Astrocyte of the cerebellum (primary cell): ENCODE measurements around the gene MTRR.

Source experiments
- DNase-seq: peaks from one replicate; pipeline ENCODE4 v3.0.0-alpha.2; 2011; ENCODE audit warnings: low read depth
- H3K4me3 ChIP-seq: 2 replicates; pipeline ENCODE4 v1.5.1; 2011; ENCODE audit warnings: mild to moderate bottlenecking, low read depth, low read length, moderate library complexity
- in situ Hi-C: cut with HindIII; loops from 2 replicates; pipeline ENCODE4 v1.10.0; 2017; ENCODE audit warnings: low sequenced_read_pairs
- TF ChIP-seq, protein P1 (sequence below): IDR thresholded peaks from 2 replicates; pipeline ENCODE4 v1.5.1; 2012; ENCODE audit warnings: low read length, low read depth, moderate library complexity, mild to moderate bottlenecking; ENCODE audit errors: missing control alignments

Gene MTRR

DNA sequence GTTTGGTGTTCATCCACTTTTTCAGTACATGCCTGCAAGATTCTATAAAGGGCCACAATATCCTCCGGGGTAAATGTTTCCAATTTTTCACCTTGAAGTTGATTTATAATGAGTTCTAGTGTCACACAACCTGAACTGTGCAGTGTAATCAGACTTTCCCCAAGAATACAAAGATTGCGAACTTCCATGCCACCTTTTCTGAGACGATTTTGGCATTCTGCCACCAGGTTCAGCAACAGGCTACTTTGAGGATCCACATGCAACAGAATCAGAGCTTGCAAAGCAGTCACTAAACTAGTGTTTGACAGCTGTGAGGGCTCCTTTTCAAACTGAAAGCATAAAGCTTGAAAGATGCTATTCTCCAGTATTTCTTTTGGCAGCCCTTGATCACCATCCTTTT is 1.7 kb upstream of the MTRR start:
- no peak overlapping the region for H3K4me3 ChIP-seq
- TF ChIP-seq, protein P1, sequence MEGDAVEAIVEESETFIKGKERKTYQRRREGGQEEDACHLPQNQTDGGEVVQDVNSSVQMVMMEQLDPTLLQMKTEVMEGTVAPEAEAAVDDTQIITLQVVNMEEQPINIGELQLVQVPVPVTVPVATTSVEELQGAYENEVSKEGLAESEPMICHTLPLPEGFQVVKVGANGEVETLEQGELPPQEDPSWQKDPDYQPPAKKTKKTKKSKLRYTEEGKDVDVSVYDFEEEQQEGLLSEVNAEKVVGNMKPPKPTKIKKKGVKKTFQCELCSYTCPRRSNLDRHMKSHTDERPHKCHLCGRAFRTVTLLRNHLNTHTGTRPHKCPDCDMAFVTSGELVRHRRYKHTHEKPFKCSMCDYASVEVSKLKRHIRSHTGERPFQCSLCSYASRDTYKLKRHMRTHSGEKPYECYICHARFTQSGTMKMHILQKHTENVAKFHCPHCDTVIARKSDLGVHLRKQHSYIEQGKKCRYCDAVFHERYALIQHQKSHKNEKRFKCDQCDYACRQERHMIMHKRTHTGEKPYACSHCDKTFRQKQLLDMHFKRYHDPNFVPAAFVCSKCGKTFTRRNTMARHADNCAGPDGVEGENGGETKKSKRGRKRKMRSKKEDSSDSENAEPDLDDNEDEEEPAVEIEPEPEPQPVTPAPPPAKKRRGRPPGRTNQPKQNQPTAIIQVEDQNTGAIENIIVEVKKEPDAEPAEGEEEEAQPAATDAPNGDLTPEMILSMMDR, result no peak
- no peak for DNase-seq
- in situ Hi-C loops, result no loop called here

DNA sequence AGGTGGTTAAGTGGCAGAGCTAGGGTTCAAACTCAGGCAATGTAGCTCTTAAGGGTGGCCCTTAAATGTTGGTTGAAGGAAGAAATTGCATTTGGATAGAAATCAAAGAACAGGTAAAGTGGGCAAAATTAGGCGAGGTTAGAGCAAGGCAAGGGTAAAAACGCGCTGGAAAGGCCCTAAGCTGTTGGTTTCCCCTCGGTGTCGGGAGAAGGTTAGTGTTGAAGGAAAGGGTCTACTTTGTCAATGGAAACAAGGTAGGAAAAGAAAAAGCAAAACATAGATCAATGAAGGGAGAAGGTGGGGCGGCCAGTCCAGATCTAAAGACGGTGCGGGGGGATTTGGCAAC is 548 bp upstream of the MTRR start:
- H3K4me3 ChIP-seq, result peak overlapping the region; percentile 82
- TF ChIP-seq, protein P1, result no peak
- DNase-seq, result no peak
- in situ Hi-C loops, result no loop called here

DNA sequence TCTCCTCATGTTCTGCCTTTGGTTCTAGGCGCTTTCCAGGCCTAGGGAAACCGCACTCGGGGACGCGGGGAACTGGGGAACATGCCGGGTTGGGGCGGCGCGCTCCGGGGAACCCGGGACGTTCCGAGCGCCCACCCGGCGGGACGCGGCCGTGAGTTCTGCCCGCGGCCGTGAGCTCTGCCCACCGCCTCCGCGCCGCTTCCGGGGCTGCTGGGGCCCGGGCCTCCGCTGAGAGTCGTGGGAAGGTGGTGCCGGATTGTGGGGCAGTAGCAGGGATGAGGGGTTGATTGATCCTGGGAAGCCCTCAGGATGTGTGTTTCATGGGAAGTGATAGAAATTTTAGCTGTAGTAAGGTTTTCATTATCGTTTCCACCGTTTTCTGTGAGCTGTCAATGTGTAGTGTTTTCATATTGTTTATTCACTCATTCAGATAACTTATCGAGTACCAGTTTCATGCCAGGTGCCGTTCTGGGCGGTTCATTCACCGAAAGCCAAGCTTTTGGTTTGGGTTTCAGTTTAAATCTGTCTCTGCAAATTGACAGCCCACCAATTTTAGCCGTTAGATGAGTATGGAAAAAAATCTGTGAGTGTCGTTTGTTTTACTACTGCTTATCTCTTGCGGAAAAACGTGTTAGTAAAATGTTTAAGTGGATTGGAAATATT is 657 bp downstream of the MTRR start:
- H3K4me3 ChIP-seq, result peak overlapping the region; percentile 82
- TF ChIP-seq, protein P1, result no peak
- in situ Hi-C loops, result no loop called here
- no peak for DNase-seq

DNA sequence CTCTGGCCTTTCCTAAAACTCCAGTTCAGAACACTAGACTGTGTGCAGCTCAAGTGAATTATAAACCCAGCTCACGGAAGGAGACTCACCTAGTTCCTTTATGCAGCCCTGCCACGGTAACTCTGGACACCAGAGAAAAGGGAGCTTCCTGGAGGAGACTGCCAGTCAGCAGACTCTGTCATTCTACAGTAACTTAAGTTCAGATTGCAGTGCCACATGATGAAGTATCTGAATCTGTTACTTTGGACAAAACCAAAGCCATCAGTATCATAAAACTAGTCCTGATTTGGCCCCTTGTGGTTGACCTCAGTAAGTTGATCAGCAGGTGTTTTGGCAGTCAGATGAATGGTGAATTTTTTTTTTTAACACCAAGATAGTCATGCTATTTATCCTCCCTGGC is 2.7 kb downstream of the MTRR start:
- in situ Hi-C loops, result no loop called here
- H3K4me3 ChIP-seq, result no peak overlapping the region
- DNase-seq, result no peak
- TF ChIP-seq, protein P1, result no peak

DNA sequence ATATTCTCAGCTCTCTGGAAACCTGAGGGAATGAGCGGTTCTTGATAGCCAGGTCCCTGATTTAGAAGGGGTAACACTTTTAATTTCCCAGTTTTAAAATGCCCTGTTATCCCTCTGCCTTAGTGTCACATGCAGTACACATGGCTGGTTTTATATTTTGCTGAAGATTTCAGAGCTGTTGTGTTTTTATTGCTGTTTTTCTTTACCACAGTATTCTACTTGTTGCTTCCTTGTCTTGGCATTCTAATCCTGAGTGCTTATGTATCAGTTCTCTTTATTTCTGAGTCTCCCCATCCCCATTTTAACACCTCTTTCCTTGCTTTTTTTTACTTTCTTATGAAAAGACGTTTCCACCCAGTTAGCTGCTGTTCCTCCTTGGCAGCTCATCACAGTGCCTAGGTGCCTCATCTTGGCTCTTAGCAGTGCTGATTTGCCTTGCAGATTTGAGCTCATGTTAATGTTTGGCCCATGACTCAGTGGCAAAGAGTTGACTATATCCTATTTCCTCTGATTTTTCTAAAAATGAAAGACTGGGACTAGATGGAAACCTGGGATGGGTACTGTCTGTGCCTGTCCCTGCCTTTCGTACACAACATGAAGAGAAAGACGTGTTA is 3.7 kb downstream of the MTRR start:
- no peak for DNase-seq
- in situ Hi-C loops, result no loop called here
- TF ChIP-seq, protein P1, result no peak
- no peak overlapping the region for H3K4me3 ChIP-seq

DNA sequence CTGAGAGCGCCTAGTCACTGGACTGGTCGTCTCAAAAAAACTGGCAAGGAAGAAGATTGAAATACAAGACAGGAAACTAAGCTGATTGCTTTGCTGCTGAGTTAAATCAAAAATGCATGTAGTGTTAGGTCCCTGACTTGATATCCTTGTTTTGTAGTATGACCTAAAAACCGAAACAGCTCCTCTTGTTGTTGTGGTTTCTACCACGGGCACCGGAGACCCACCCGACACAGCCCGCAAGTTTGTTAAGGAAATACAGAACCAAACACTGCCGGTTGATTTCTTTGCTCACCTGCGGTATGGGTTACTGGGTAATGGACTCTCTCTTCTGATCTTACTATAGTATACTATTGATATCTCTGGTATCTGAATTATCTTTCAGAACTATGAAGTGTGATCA is 4.3 kb downstream of the MTRR start:
- TF ChIP-seq, protein P1, result no peak
- in situ Hi-C loops, result no loop called here
- no peak for DNase-seq
- no peak overlapping the region for H3K4me3 ChIP-seq
